ENCODE results near the gene CCBE1. TPM values are rescaled to one million over a fixed set of nuclear protein-coding genes. Genes with fewer than 3 reads are reported as not detected.

CCBE1 gene
- polyA plus RNA-seq, 1 of the 3 experiments (the other 2 are of a cell fraction), result 5.0 TPM

DNA sequence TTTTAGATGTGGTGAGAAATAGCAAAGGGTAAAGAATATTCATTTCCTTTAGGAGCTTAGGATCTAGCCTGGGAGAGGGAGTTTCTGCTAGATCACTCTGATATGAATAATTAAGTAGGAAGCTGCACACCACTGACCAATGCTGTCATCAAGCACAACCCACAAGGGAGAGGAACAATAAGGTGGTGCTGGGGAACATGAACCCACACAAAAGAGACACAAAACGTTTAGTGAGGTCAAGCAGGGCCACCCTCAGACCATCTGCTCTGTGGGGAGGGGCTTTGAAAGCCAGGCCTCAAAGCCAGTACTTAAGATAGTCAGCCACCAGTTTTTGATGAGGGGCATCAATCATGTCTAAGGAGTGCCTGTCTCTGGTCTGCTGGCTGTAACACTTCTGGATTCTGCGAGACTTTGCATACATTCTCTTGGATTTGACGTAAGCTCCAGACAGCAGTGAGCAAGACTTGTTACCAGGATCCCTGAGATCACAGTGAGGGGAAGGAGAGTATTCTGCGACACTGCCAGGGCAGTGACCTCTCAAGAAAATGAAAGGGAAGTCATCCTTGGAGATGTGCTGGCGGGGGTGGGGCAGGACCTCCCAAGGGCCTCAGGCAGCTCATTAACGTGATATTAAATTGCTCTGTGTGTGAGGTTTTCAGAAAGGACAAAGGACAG lies 127.0 kb downstream of the CCBE1 start:
- WGBS (ENCODE audit: low lambda C conversion rate), result 69% methylated on average over 6 of the region's 6 CpGs
- no peak overlapping the region for H3K4me3 ChIP-seq (ENCODE audit: low read depth in 2 of 2, low read length in 1 of 2)
- TF ChIP-seq, protein P1, sequence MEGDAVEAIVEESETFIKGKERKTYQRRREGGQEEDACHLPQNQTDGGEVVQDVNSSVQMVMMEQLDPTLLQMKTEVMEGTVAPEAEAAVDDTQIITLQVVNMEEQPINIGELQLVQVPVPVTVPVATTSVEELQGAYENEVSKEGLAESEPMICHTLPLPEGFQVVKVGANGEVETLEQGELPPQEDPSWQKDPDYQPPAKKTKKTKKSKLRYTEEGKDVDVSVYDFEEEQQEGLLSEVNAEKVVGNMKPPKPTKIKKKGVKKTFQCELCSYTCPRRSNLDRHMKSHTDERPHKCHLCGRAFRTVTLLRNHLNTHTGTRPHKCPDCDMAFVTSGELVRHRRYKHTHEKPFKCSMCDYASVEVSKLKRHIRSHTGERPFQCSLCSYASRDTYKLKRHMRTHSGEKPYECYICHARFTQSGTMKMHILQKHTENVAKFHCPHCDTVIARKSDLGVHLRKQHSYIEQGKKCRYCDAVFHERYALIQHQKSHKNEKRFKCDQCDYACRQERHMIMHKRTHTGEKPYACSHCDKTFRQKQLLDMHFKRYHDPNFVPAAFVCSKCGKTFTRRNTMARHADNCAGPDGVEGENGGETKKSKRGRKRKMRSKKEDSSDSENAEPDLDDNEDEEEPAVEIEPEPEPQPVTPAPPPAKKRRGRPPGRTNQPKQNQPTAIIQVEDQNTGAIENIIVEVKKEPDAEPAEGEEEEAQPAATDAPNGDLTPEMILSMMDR (IDR thresholded peaks at IDR 0.05), result no peak
- TF ChIP-seq RXRA (IDR thresholded peaks at IDR 0.05; ENCODE audit: borderline replicate concordance, low read depth) (no peak), CHD2 (IDR thresholded peaks at IDR 0.05; ENCODE audit: low read length, partially characterized antibody) (no peak), MEF2A (IDR thresholded peaks at IDR 0.05; ENCODE audit: borderline replicate concordance, low read depth) (no peak), EZH2phosphoT487 (IDR thresholded peaks at IDR 0.05; ENCODE audit: borderline replicate concordance, low read depth) (no peak), SIN3A (IDR thresholded peaks at IDR 0.05; ENCODE audit: borderline replicate concordance, low read depth, low read length) (no peak), GABPA (IDR thresholded peaks at IDR 0.05; ENCODE audit: low read depth) (no peak), EP300 (IDR thresholded peaks at IDR 0.05; ENCODE audit: borderline replicate concordance in 1 of 2, low read depth in 1 of 2, low read length in 1 of 2) (no peak), RCOR1 (IDR thresholded peaks at IDR 0.05; ENCODE audit: low read length) (no peak), MXI1 (IDR thresholded peaks at IDR 0.05; ENCODE audit: low read depth, low read length) (no peak), TCF12 (IDR thresholded peaks at IDR 0.05) (no peak), RAD21 (IDR thresholded peaks at IDR 0.05; ENCODE audit: low read length) (no peak), FOXJ3 (CRISPR knock-in tag; IDR thresholded peaks at IDR 0.05) (no peak), NRF1 (IDR thresholded peaks at IDR 0.05; ENCODE audit: low read depth, low read length) (no peak), FOXM1 (IDR thresholded peaks at IDR 0.05; ENCODE audit: low read depth) (no peak), NFIC (IDR thresholded peaks at IDR 0.05; ENCODE audit: borderline replicate concordance) (no peak), SMC3 (IDR thresholded peaks at IDR 0.05; ENCODE audit: low read depth, low read length) (no peak)
- TF ChIP-seq, protein P2, sequence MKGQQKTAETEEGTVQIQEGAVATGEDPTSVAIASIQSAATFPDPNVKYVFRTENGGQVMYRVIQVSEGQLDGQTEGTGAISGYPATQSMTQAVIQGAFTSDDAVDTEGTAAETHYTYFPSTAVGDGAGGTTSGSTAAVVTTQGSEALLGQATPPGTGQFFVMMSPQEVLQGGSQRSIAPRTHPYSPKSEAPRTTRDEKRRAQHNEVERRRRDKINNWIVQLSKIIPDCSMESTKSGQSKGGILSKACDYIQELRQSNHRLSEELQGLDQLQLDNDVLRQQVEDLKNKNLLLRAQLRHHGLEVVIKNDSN (IDR thresholded peaks at IDR 0.05; ENCODE audit: borderline replicate concordance, low read depth), result no peak
- TF ChIP-seq, protein P3, sequence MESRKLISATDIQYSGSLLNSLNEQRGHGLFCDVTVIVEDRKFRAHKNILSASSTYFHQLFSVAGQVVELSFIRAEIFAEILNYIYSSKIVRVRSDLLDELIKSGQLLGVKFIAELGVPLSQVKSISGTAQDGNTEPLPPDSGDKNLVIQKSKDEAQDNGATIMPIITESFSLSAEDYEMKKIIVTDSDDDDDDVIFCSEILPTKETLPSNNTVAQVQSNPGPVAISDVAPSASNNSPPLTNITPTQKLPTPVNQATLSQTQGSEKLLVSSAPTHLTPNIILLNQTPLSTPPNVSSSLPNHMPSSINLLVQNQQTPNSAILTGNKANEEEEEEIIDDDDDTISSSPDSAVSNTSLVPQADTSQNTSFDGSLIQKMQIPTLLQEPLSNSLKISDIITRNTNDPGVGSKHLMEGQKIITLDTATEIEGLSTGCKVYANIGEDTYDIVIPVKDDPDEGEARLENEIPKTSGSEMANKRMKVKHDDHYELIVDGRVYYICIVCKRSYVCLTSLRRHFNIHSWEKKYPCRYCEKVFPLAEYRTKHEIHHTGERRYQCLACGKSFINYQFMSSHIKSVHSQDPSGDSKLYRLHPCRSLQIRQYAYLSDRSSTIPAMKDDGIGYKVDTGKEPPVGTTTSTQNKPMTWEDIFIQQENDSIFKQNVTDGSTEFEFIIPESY (IDR thresholded peaks at IDR 0.05; ENCODE audit: borderline replicate concordance, low read depth), result no peak
- TF ChIP-seq, protein P4, sequence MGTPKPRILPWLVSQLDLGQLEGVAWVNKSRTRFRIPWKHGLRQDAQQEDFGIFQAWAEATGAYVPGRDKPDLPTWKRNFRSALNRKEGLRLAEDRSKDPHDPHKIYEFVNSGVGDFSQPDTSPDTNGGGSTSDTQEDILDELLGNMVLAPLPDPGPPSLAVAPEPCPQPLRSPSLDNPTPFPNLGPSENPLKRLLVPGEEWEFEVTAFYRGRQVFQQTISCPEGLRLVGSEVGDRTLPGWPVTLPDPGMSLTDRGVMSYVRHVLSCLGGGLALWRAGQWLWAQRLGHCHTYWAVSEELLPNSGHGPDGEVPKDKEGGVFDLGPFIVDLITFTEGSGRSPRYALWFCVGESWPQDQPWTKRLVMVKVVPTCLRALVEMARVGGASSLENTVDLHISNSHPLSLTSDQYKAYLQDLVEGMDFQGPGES (IDR thresholded peaks at IDR 0.05; ENCODE audit: low read depth, low read length), result no peak
- DNase-seq, result no peak
- H3K4me2 ChIP-seq, result no peak overlapping the region
- H3F3A ChIP-seq (replicated peaks; ENCODE audit: insufficient read depth), result no peaks in the 10 kb centered on the region
- H4K20me1 ChIP-seq (ENCODE audit: insufficient read depth), result no peaks in the 10 kb centered on the region
- no peak overlapping the region for H2AFZ ChIP-seq (ENCODE audit: low read depth)
- ChIA-PET POLR2A (no interaction called here), CTCF (interaction anchor here (0.6 to 2.5 kb wide), 9 partner anchors 9 to 253 kb away, joined by 3 to 6 read pairs (median 3); no protein-coding TSS in a partner anchor)
- peaks cover 0 to 15% of the 10 kb centered on the region in 2 experiments; a peak in 2 of 4 replicates for H3K4me1 ChIP-seq (ENCODE audit: control insufficient read depth in 1 of 2, insufficient read depth in 2 of 2, low read depth in 1 of 2, low read length in 1 of 2)
- no peaks in the 10 kb centered on the region for H3K27me3 ChIP-seq (ENCODE audit: insufficient read depth)
- no peak overlapping the region for H3K9ac ChIP-seq
- H3K36me3 ChIP-seq (replicated peaks in 1 of 2; ENCODE audit: control insufficient read depth in 1 of 2, insufficient read depth in 2 of 2, low read length in 1 of 2), result no peaks in the 10 kb centered on the region
- H3K9me2 ChIP-seq, result no peaks in the 10 kb centered on the region
- no peaks in the 10 kb centered on the region for H3K9me3 ChIP-seq
- H3K27ac ChIP-seq (ENCODE audit: low read depth in 2 of 2, low read length in 1 of 2), result no peak overlapping the region; a peak in 1 of 4 replicates
- no peaks in the 10 kb centered on the region for H3K79me2 ChIP-seq (ENCODE audit: insufficient read depth)
